ENCODE measurements around the gene TOR1AIP1.
"Not testable (repeated sequence)": the region's sequence is repeated elsewhere in the genome, so short reads cannot be mapped to it uniquely, and the experiment has no call there.

Gene TOR1AIP1

GRCh38 chr1:179882253-179883039 lies at the start of gene TOR1AIP1:
TSS of gene TOR1AIP1 (plus strand) at chr1:179882285. CDS start at chr1:179882503, 218 bp downstream.
- peak within 1 kb of the TSS; percentile 81 for H3K4me3 ChIP-seq (ENCODE audit: low read length)
- DNase-seq (ENCODE audit: low read depth), result peak; percentile 98
- TF ChIP-seq CTCF (IDR thresholded peaks at IDR 0.05; ENCODE audit: insufficient read depth, low read depth, low read length, missing control alignments), result peak; percentile 52

GRCh38 chr1:179836686-179837445 lies 45.2 kb upstream of the TOR1AIP1 start:
- not testable (repeated sequence) for H3K4me3 ChIP-seq (ENCODE audit: low read length); DNase-seq (ENCODE audit: low read depth)

- H3K4me3 ChIP-seq (ENCODE audit: low read length), result no peak overlapping the region
- TF ChIP-seq CTCF (IDR thresholded peaks at IDR 0.05; ENCODE audit: insufficient read depth, low read depth, low read length, missing control alignments), result no peak
- DNase-seq (ENCODE audit: low read depth), result no peak
Measured at GRCh38 chr1:179840107-179840506, 42.0 kb upstream of the TOR1AIP1 start.

GRCh38 chr1:179848233-179848632 lies 33.9 kb upstream of the TOR1AIP1 start:
- no peak overlapping the region for H3K4me3 ChIP-seq (ENCODE audit: low read length)
- DNase-seq (ENCODE audit: low read depth), result no peak
- no peak for TF ChIP-seq CTCF (IDR thresholded peaks at IDR 0.05; ENCODE audit: insufficient read depth, low read depth, low read length, missing control alignments)

DNA sequence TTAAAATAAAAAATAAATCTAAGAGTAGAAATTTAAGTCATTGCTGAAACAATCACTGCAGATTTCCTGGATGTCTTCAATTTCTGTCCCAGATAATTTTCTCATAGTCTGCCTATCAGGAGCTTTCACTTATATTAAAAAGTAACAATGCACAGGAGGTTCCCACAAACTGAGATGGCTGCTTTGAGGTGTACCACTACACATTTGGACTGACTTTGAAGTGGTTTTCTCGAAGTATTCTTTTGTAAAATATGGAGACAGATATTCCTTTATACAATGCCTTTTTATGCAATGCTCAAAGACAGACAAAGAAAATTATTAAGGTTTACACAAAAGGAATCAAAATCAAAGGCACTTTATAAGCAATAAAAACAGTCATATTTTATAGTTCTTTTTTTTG lies 29.0 kb upstream of the TOR1AIP1 start:
- TF ChIP-seq CTCF (IDR thresholded peaks at IDR 0.05; ENCODE audit: insufficient read depth, low read depth, low read length, missing control alignments), result no peak
- no peak overlapping the region for H3K4me3 ChIP-seq (ENCODE audit: low read length)
- DNase-seq (ENCODE audit: low read depth), result no peak

DNA sequence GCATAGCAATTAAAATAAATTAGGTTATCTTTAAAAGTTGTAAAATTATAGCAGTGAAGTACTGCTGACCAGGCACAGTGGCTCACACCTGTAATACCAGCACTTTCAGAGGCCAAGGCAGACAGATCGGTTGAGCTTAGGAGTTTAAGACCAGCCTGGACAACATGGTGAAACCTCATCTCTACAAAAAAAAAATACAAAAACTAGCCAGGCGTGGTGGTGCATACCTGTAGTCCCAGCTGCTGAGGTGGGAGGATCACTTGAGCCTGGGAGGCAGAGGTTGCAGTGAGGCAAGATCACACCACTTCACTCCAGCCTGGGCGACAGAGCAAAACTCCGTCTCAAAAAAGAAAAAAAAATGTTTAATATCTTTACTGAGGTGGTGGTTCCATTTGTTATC lies 26.3 kb upstream of the TOR1AIP1 start:
- not testable (repeated sequence) for DNase-seq (ENCODE audit: low read depth); H3K4me3 ChIP-seq (ENCODE audit: low read length)

DNA sequence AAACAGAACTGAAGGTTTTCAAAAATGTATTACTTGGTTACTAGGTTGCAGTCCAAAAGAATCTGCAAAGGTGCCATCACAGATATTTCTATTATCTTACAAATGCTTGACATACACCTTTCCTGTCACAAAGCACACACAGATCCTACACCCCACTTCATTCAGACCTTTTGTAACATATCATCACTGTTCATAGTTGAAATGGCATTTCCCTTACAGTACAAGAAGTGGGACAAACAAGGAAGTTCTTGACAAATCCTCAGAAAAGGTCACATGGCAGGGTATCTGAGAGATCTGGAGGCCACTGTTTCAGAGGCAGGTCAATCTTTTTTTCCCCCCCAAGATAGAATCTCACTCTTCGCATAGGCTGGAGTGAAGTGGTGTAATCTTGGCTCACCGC lies 25.8 kb upstream of the TOR1AIP1 start:
- DNase-seq (ENCODE audit: low read depth), result no peak
- no peak overlapping the region for H3K4me3 ChIP-seq (ENCODE audit: low read length)
- no peak for TF ChIP-seq CTCF (IDR thresholded peaks at IDR 0.05; ENCODE audit: insufficient read depth, low read depth, low read length, missing control alignments)

DNA sequence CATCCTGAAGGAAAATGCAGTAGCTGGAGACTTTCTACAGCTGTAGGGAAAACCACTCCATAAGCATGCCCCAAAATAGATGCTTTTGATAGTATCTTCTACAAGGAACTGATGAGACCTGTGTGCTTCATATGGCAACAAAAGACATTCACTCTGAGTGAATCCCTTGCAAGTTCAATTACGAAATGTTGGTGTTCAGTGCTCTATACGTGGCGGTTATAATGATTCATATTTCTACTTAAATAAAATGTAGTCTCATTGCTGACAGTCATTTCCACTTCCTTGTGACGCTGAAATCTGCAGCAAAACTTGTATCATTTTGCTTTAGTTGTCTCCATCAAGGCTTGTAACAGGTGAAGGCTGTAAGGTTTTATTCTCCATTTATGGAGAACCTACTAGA lies 25.1 kb upstream of the TOR1AIP1 start:
- peak; percentile 31 for DNase-seq (ENCODE audit: low read depth)
- H3K4me3 ChIP-seq (ENCODE audit: low read length), result no peak overlapping the region
- TF ChIP-seq CTCF (IDR thresholded peaks at IDR 0.05; ENCODE audit: insufficient read depth, low read depth, low read length, missing control alignments), result no peak

All from epithelial cell of esophagus (primary cell).